ENCODE measurements around the gene HEMK1. TPM values are rescaled to one million over a fixed set of nuclear protein-coding genes. Genes with fewer than 3 reads are reported as not detected.

HEMK1 gene
- total RNA-seq = 1 to 10 TPM; 6.7 to 9.6 TPM

- intact Hi-C loops (cut with DNase I) = no loop called here
- Histone ChIP-seq H3K4me1 (peaks cover 39% of the 10 kb centered on the region), H3K9me3 (no peaks in the 10 kb centered on the region), H3K4me3 (peak within 1 kb of the TSS; percentile 56 to 70), H3K27me3 (no peaks in the 10 kb centered on the region), H3K36me3 (replicated peaks in 1 of 2; ENCODE audit: insufficient read depth in 1 of 2, low read depth in 2 of 2) (no peaks in the 10 kb centered on the region), H3K27ac (peak within 1 kb of the TSS; percentile 53 to 86 (median 77))
- peak; percentile 98 to 99 (median 99) for DNase-seq
- ATAC-seq = peak; percentile 88
- WGBS, 2 donors = 0% methylated on average over 5 to 55 of the region's 55 CpGs
- TF ChIP-seq CTCF (IDR thresholded peaks at IDR 0.05) (peak in 1 of 7 experiments; percentile 14), POLR2A (IDR thresholded peaks at IDR 0.05) (peak in 2 of 3 donors; percentile 81 to 84)
Measured at GRCh38 chr3:50568947-50569749, at the start of gene HEMK1. Gene HEMK1 (plus strand): TSS chr3:50569522. CDS start chr3:50571105, 1,583 bp downstream.

GRCh38 chr3:50520849-50521248, 48.5 kb upstream of the HEMK1 start:
- DNase-seq (no peak), ATAC-seq (no peak)
- intact Hi-C loops (cut with DNase I) = no loop called here
- Histone ChIP-seq H3K4me1 (peaks cover 2% of the 10 kb centered on the region), H3K27me3 (no peaks in the 10 kb centered on the region), H3K4me3 (no peak overlapping the region), H3K27ac (no peak overlapping the region), H3K9me3 (no peaks in the 10 kb centered on the region), H3K36me3 (replicated peaks in 1 of 2; ENCODE audit: insufficient read depth in 1 of 2, low read depth in 2 of 2) (no peaks in the 10 kb centered on the region)
- no peak for TF ChIP-seq POLR2A (IDR thresholded peaks at IDR 0.05)
- no peak for TF ChIP-seq CTCF (IDR thresholded peaks at IDR 0.05)
- WGBS, 2 donors = 50 to 69% methylated on average over 3 of the region's 3 CpGs

- TF ChIP-seq CTCF (IDR thresholded peaks at IDR 0.05) = no peak
- TF ChIP-seq POLR2A (IDR thresholded peaks at IDR 0.05) = no peak
- H3K4me3 ChIP-seq = no peak overlapping the region
- intact Hi-C loops (cut with DNase I) = no loop called here
- H3K27me3 ChIP-seq = no peaks in the 10 kb centered on the region
- DNase-seq = no peak
- H3K4me1 ChIP-seq = peaks cover 2% of the 10 kb centered on the region
- no peak for ATAC-seq
- WGBS, 2 donors = 50 to 66% methylated on average over 4 to 5 of the region's 5 CpGs
- no peaks in the 10 kb centered on the region for H3K36me3 ChIP-seq (replicated peaks in 1 of 2; ENCODE audit: insufficient read depth in 1 of 2, low read depth in 2 of 2)
- H3K27ac ChIP-seq = no peak overlapping the region
- H3K9me3 ChIP-seq = no peaks in the 10 kb centered on the region
Measured at GRCh38 chr3:50521572-50521971, 47.8 kb upstream of the HEMK1 start.

GRCh38 chr3:50523279-50523811, 46.0 kb upstream of the HEMK1 start:
- 37 to 57% methylated on average over 9 of the region's 9 CpGs for WGBS, 2 donors
- Histone ChIP-seq H3K27ac (peak overlapping the region in 3 of 4 donors; percentile 39 to 59 (median 48)), H3K4me3 (no peak overlapping the region), H3K4me1 (peaks cover 2% of the 10 kb centered on the region), H3K9me3 (no peaks in the 10 kb centered on the region), H3K36me3 (replicated peaks in 1 of 2; ENCODE audit: insufficient read depth in 1 of 2, low read depth in 2 of 2) (no peaks in the 10 kb centered on the region), H3K27me3 (no peaks in the 10 kb centered on the region)
- intact Hi-C loops (cut with DNase I) = no loop called here
- peak in 3 of 4 donors; percentile 27 to 33 (median 28) for DNase-seq
- ATAC-seq = peak; percentile 56
- no peak for TF ChIP-seq CTCF (IDR thresholded peaks at IDR 0.05)
- no peak for TF ChIP-seq POLR2A (IDR thresholded peaks at IDR 0.05)

Measured in body of pancreas (tissue), 4 donors.